ENCODE results near the gene CPZ. TPM values are rescaled to one million over a fixed set of nuclear protein-coding genes. Genes with fewer than 3 reads are reported as not detected.

The CPZ gene
- total RNA-seq, 6 experiments from 2014 or later, result 1.9 to 3.5 (median 2.5) TPM

GRCh38 chr4:8606476-8606875 is 13.9 kb downstream of the CPZ start:
- TF ChIP-seq, protein P1, sequence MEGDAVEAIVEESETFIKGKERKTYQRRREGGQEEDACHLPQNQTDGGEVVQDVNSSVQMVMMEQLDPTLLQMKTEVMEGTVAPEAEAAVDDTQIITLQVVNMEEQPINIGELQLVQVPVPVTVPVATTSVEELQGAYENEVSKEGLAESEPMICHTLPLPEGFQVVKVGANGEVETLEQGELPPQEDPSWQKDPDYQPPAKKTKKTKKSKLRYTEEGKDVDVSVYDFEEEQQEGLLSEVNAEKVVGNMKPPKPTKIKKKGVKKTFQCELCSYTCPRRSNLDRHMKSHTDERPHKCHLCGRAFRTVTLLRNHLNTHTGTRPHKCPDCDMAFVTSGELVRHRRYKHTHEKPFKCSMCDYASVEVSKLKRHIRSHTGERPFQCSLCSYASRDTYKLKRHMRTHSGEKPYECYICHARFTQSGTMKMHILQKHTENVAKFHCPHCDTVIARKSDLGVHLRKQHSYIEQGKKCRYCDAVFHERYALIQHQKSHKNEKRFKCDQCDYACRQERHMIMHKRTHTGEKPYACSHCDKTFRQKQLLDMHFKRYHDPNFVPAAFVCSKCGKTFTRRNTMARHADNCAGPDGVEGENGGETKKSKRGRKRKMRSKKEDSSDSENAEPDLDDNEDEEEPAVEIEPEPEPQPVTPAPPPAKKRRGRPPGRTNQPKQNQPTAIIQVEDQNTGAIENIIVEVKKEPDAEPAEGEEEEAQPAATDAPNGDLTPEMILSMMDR (IDR thresholded peaks at IDR 0.05), result no peak
- H3K36me3 Mint-ChIP-seq (ENCODE audit: low read depth), result no peaks in the 10 kb centered on the region
- no peak overlapping the region for H3K4me3 Mint-ChIP-seq
- no peaks in the 10 kb centered on the region for H3K9me3 Mint-ChIP-seq
- peaks cover 17% of the 10 kb centered on the region for H3K27me3 Mint-ChIP-seq (ENCODE audit: insufficient read depth)
- no peak for DNase-seq
- no peak overlapping the region for H3K27ac Mint-ChIP-seq
- no peaks in the 10 kb centered on the region for H3K4me1 Mint-ChIP-seq (ENCODE audit: low read depth)

DNA sequence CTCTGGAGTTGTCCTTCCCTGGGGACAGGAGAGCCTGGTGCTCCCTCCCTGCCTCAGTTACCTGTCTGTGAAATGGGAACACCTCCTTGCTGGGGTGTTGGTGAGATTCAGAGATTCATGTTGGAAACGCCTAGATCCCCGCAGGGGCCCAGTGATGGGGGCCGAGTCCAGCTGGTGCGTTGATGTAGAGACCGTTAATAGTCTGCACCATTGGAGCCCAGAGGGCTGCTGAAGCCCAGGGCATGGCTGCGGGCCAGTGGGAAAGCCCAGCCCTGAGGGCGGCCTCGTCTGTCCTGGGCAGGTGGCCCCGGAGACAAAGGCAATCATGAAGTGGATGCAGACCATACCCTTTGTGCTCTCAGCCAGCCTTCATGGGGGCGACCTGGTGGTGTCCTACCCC is 14.4 kb downstream of the CPZ start:
- no peak for DNase-seq
- TF ChIP-seq, protein P1 (IDR thresholded peaks at IDR 0.05), result no peak
- Mint-ChIP-seq H3K27me3 (ENCODE audit: insufficient read depth) (peaks cover 13% of the 10 kb centered on the region), H3K27ac (no peak overlapping the region), H3K4me3 (no peak overlapping the region), H3K36me3 (ENCODE audit: low read depth) (no peaks in the 10 kb centered on the region), H3K9me3 (no peaks in the 10 kb centered on the region), H3K4me1 (ENCODE audit: low read depth) (no peaks in the 10 kb centered on the region)

DNA sequence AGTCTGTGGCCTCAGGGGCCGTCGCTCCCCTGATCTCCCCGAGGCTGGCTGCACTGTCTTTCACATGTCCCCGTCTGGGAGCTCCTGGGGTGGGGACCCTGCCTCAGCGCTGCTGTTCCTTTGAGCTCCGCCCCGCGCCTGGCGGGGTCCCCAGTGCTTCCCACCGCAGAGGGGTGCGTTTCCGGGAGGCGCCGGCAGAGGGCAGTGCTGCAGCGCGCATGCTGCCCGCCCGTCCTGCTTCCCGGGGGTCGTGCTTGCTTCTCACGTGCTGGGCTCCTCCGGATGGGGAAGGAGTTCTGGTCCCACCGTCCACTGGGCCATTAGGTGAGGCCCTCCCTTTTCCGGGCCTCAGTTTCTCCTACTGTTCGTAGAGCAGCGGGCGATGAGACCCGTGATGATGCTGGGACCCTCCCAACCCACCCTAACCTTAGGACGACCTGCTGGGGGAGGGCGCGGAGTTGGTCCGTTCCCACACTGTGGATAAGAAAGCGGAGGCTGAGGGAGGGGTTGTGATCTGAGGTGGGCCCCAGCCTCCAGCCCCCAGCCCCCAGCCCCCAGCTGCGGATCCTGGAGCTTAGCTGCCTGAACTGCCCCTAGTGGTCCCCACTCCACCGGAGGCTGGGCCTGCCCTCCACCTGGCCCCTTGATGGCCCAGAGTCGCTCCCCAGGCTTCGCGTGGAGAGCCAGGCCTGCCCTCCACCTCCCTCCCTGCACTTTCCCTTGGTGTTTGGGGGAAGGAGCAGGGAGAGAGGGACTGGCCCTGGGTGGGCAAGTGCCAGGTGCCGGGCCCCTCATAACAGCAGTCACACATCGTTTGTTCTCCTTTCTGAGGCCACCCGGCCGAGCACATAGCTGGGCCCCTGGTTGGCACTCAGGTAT is 15.3 kb downstream of the CPZ start:
- Mint-ChIP-seq H3K4me3 (no peak overlapping the region), H3K27me3 (ENCODE audit: insufficient read depth) (peaks cover 8% of the 10 kb centered on the region), H3K4me1 (ENCODE audit: low read depth) (no peaks in the 10 kb centered on the region), H3K27ac (no peak overlapping the region), H3K36me3 (ENCODE audit: low read depth) (no peaks in the 10 kb centered on the region), H3K9me3 (no peaks in the 10 kb centered on the region)
- TF ChIP-seq, protein P1 (IDR thresholded peaks at IDR 0.05), result peak; percentile 98
- DNase-seq, result no peak

- Mint-ChIP-seq H3K27ac (no peak overlapping the region), H3K4me1 (ENCODE audit: low read depth) (no peaks in the 10 kb centered on the region), H3K27me3 (ENCODE audit: insufficient read depth) (peaks cover 7% of the 10 kb centered on the region), H3K4me3 (no peak overlapping the region), H3K9me3 (no peaks in the 10 kb centered on the region), H3K36me3 (ENCODE audit: low read depth) (no peaks in the 10 kb centered on the region)
- no peak for DNase-seq
- TF ChIP-seq, protein P1 (IDR thresholded peaks at IDR 0.05), result no peak
Observed at GRCh38 chr4:8608714-8609391, 16.3 kb downstream of the CPZ start.

DNA sequence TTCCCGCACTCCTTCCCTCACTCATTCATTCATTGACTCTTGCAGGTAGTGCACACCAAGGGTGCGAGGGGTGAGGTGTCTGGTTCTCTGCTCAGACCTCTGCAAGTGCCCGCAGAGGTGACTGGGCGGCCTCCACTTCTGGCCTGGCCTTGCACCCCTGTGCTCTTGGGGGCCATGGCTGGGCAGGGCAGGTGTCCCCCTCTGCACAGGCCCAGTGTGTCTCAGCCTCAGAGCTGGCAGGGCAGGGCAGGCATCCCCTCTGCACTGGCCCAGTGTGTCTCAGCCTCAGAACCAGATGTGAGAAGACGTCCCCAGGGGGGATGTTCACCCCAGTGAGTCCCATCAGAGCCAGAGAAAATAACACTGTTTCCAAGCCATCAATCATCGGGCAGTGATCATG is 16.8 kb downstream of the CPZ start:
- Mint-ChIP-seq H3K27me3 (ENCODE audit: insufficient read depth) (peaks cover 7% of the 10 kb centered on the region), H3K36me3 (ENCODE audit: low read depth) (no peaks in the 10 kb centered on the region), H3K4me3 (no peak overlapping the region), H3K9me3 (no peaks in the 10 kb centered on the region), H3K27ac (no peak overlapping the region), H3K4me1 (ENCODE audit: low read depth) (no peaks in the 10 kb centered on the region)
- no peak for DNase-seq
- TF ChIP-seq, protein P1 (IDR thresholded peaks at IDR 0.05), result no peak
